Neutrophil (primary cell): ENCODE data around the gene ABI1.
A peak's percentile ranks its signal among the peaks of the same experiment; 100 is the strongest.
"Not testable (repeated sequence)": the region's sequence is repeated elsewhere in the genome, so short reads cannot be mapped to it uniquely, and the experiment has no call there.

ENCODE experiments used
- H3K27ac ChIP-seq: fragments of 200-600 bp; sonication (generic); 2 replicates; pipeline ENCODE4 v1.5.1; 2016; ENCODE audit warnings: mild to moderate bottlenecking, moderate library complexity
- H3K27me3 ChIP-seq: fragments of 200-600 bp; sonication (generic); 2 replicates; pipeline ENCODE4 v1.6.0; 2016; ENCODE audit warnings: mild to moderate bottlenecking
- H3K36me3 ChIP-seq: fragments of 200-600 bp; sonication (generic); 2 replicates; pipeline ENCODE4 v1.5.1; 2017
- H3K4me1 ChIP-seq, 2 experiments: fragments of 200-600 bp in 1 of 2; sonication (generic) in 1 of 2; 1 replicate in 1 of 2; 2 replicates in 1 of 2; pipeline versions ENCODE4 v1.5.1 to v1.6.1; 2013 to 2016; ENCODE audit warnings: low read depth in 1 of 2, low read length in 1 of 2, mild to moderate bottlenecking in 1 of 2, moderate library complexity in 1 of 2; ENCODE audit not compliant: control insufficient read depth in 1 of 2, insufficient read depth in 1 of 2
- H3K4me3 ChIP-seq, 2 experiments: fragments of 200-600 bp in 1 of 2; sonication (generic) in 1 of 2; 1 replicate in 1 of 2; 2 replicates in 1 of 2; pipeline ENCODE4 v1.5.1; 2013 to 2016; ENCODE audit warnings: low read depth in 1 of 2, low read length in 1 of 2, mild to moderate bottlenecking in 1 of 2, moderate library complexity in 1 of 2
- H3K9me3 ChIP-seq: fragments of 200-600 bp; sonication (generic); 2 replicates; pipeline ENCODE4 v1.5.1; 2016
- CTCF ChIP-seq: fragments of 200-600 bp; sonication (generic); IDR thresholded peaks from 2 replicates; pipeline ENCODE4 v1.5.1; 2016; ENCODE audit warnings: antibody characterized with exemption

Gene ABI1

DNA sequence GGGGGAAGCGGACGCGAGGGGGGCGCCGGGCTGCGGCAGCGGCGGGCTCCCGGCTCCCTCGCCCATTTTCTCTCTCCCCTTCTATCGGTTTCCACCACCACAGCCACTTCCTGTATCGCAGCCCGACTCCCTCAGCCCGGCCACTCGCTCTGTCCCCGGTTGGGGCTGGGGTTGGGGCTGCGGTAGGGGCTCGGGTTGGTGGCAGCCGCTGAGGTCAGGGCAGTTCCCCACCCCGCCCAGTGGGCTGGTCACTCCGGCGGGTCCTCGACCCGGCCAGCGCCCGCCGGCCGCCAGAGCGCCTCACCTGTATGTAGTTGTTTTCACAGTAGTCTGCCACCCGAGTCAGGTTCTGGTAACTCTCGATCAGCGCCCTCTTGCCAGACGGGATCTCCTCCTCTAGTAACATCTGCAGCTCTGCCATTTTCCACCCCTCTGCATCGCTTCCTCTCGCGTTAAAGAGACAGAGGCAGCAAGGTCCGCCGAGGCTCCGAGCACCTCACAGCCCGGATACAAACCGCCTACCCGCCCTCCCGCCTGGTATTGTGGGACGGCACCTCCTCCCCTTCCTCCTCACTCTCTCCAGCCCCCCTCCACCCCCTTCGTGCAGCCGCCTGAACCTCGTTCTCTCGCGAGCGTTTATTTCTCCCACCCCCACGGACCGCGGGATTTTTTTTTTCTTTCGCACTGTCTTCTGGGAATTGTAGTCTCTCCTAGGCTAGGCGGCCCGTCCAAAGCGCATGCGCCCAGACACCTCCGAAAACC, at the start of gene ABI1:
ABI1 (minus strand) TSS at position 516 of the 762 bp plus-strand sequence; CDS start at position 421, 95 bp downstream.
- Histone ChIP-seq H3K36me3 (no peaks in the 10 kb centered on the region), H3K9me3 (no peaks in the 10 kb centered on the region), H3K27me3 (no peaks in the 10 kb centered on the region), H3K4me3 (peak within 1 kb of the TSS; percentile 90 to 96), H3K4me1 (peaks cover 67 to 74% of the 10 kb centered on the region in 2 experiments), H3K27ac (peak within 1 kb of the TSS; percentile 99)
- no peak for TF ChIP-seq CTCF

DNA sequence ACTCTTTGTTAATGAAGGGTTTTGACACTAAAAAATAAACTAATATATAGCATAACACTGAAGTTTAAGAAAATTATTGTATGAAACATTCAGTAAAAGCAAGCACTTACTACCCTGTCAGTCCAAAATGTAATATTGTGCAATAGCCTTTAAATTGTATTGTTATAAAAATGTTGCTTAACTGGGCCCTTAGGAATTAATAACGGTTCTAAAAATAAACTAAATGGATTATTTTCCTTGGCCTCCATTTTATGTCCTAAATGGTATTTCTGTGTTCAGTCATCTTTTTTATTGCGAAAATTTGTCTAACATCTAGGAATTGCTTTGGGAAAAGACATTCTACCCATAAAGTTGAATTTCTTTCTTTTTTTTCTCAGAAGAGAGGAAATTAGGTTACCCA, 49.0 kb upstream of the ABI1 start:
- no peaks in the 10 kb centered on the region for H3K27me3 ChIP-seq
- TF ChIP-seq CTCF = no peak
- no peaks in the 10 kb centered on the region for H3K36me3 ChIP-seq
- no peak overlapping the region for H3K27ac ChIP-seq
- H3K4me3 ChIP-seq = no peak overlapping the region
- H3K4me1 ChIP-seq = no peaks in the 10 kb centered on the region
- no peaks in the 10 kb centered on the region for H3K9me3 ChIP-seq

DNA sequence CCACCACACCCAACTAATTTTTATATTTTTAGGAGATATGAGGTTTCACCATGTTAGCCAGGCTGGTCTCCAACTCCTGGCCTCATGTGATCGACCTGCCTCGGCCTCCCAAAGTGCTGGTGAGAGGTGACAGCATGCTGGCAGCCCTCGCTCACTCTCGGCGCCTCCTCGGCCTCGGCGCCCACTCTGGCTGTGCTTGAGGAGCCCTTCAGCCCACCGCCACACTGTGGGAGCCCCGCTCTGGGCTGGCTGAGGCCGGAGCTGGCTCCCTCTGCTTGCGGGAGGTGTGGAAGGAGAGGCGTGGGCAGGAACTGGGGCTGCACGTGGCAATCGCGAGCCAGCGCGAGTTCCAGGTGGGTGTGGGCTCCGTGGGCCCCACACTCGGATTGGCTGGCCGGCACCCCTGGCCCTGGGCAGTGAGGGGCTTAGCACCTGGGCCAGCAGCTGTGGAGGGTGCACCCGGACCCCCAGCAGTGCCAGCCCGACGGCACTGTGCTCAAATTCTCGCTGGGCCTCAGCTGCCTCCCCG, 44.6 kb upstream of the ABI1 start:
- not testable (repeated sequence) for H3K36me3 ChIP-seq, H3K4me1 ChIP-seq, H3K27ac ChIP-seq, H3K27me3 ChIP-seq, H3K9me3 ChIP-seq, H3K4me3 ChIP-seq

- Histone ChIP-seq H3K4me1 (no peaks in the 10 kb centered on the region), H3K4me3 (no peak overlapping the region), H3K27ac (no peak overlapping the region), H3K36me3 (no peaks in the 10 kb centered on the region), H3K9me3 (no peaks in the 10 kb centered on the region), H3K27me3 (no peaks in the 10 kb centered on the region)
- TF ChIP-seq CTCF = no peak
Observed at GRCh38 chr10:26903431-26904217, 42.9 kb upstream of the ABI1 start.

DNA sequence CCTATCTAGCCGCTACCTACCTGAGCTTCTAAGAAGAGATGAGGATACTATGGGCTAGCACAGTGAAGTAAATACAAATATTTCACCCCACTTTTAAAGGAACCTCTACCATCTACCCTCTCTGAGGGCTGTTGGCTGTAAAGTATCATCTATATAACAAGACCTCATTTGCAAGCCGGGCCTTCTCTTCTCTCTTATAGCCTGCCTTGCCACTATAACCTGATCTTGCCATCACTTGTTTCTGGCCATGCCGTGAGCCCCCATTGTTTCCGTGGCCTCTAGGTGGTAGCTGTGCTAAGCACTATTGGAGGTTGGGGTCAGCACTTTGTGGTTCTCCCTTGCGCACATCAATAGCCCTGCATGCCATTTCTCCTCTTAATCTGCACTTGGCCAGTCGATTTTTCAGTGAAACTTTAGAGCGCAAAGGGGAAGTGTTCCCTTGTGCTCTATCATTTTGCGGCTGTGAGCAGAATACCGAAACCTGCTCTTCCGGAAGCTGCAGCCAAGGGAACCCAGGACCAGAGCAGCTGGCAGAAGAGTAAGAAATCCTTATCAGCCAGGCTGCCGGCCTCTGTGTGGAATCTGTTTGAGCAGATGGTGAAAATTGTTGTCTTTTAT, 31.7 kb upstream of the ABI1 start:
- not testable (repeated sequence) for H3K4me3 ChIP-seq, H3K36me3 ChIP-seq, H3K9me3 ChIP-seq, H3K27ac ChIP-seq, H3K27me3 ChIP-seq, H3K4me1 ChIP-seq

GRCh38 chr10:26890956-26891355, 30.2 kb upstream of the ABI1 start:
- H3K27ac ChIP-seq = no peak overlapping the region
- no peaks in the 10 kb centered on the region for H3K27me3 ChIP-seq
- no peaks in the 10 kb centered on the region for H3K4me1 ChIP-seq
- TF ChIP-seq CTCF = no peak
- no peaks in the 10 kb centered on the region for H3K36me3 ChIP-seq
- H3K9me3 ChIP-seq = no peaks in the 10 kb centered on the region
- H3K4me3 ChIP-seq = no peak overlapping the region
